HG03469 (cell line): ENCODE data around the gene CD83.
A peak's percentile ranks its signal among the peaks of the same experiment; 100 is the strongest.

Source experiments
- ATAC-seq: cut with Tn5 transposase; IDR thresholded peaks from one replicate; pipeline ENCODE4 v1.9.1; 2021; ENCODE audit warnings: mild to moderate bottlenecking, moderate library complexity, moderate number of reproducible peaks; ENCODE audit not compliant: unreplicated experiment

Gene CD83

DNA sequence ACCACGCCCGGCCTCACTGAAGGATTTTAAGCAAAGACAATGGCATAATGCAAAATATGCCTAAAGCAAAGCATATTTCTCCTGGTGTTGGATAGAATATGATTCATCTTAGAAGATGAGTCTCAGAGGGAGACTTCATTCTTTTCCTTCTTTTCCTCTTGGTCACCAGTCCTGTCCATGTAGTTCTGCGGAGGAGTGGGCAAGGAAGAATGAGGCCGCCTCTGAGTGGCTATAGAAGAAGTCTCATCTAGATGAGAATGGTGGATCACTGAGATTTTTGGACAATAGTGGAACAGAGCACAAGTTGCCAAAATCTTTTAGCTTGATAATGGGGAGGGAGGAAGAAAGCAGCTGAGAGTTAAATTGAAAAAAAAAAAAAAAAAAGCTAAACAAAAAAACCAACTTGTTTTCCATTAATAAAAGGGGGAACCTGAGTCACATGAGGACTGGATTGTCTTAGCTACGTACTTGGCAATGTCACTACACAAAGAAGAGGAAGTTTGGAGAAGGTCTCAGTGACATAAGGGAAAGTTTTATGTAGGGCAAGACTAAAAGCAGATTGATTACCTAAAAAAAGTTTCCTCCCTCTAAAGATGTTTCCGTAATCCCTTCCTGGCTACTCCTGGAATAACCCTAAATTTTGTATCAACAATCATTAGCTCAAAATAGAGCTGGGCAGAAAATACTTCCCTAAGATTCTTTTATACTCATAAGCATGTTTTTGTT is 6.0 kb downstream of the CD83 start:
- no peak for ATAC-seq

- ATAC-seq, result no peak
Measured at GRCh38 chr6:14125346-14125745, 7.8 kb downstream of the CD83 start.

- ATAC-seq, result no peak
Measured at GRCh38 chr6:14126191-14126590, 8.6 kb downstream of the CD83 start.

DNA sequence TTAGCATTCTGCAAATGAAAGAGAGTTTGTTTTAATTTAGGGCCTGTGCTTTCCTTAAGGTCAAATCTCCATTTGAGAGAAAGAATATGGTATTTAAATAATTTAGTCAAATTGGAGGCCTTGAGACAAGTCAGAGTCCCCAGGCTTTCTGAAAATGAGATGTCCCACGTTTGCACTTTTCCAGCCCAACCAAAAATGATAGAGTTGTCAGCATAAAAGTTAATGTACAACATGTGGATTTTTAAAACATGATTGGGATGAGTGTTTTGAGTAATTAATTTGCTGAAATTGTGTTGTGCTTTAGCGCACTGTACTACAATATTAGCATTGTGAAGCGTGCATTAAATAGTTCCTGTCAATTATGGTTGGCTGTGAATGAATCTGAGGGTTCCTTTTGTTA is 10.0 kb downstream of the CD83 start:
- ATAC-seq, result no peak

GRCh38 chr6:14128012-14128411 is 10.4 kb downstream of the CD83 start:
- ATAC-seq, result no peak

GRCh38 chr6:14128746-14129145 is 11.2 kb downstream of the CD83 start:
- ATAC-seq, result no peak

- no peak for ATAC-seq
Measured at GRCh38 chr6:14129575-14129974, 12.0 kb downstream of the CD83 start.

GRCh38 chr6:14130435-14131075 is 13.0 kb downstream of the CD83 start:
- ATAC-seq, result no peak

DNA sequence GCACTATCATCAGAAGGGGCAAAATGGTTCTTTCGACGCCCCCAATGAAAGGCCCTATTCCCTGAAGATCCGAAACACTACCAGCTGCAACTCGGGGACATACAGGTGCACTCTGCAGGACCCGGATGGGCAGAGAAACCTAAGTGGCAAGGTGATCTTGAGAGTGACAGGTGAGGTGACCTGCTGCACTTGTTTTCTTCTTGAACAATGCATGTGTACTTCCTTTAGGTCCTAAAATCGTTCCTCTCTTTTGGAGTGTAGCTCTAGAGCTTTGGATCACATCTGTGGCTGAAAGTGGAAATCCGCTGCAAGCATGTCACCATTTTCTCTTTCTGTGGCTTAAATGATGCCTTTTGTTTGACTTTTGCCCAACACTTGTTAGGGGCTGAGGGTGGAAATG is 14.0 kb downstream of the CD83 start:
- ATAC-seq, result no peak

- ATAC-seq, result no peak
Measured at GRCh38 chr6:14132244-14132920, 14.8 kb downstream of the CD83 start.

DNA sequence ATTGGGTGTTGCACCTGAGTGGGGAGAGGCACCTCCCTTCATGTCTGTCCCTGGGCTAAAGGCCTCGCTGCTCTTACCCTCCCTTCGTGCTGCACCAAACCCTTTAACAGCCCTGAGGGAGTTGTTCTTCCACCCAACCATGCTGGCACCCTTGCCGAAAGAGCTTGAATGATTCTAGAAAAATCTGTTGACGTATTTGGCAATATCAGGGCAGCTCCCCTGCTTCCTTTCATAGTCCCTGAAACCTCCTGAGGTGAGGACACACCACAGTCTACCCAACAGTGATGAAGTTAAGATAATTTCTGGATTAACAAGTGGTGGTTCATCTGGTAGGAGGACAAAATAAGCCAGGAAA is 15.3 kb downstream of the CD83 start:
- ATAC-seq, result no peak

DNA sequence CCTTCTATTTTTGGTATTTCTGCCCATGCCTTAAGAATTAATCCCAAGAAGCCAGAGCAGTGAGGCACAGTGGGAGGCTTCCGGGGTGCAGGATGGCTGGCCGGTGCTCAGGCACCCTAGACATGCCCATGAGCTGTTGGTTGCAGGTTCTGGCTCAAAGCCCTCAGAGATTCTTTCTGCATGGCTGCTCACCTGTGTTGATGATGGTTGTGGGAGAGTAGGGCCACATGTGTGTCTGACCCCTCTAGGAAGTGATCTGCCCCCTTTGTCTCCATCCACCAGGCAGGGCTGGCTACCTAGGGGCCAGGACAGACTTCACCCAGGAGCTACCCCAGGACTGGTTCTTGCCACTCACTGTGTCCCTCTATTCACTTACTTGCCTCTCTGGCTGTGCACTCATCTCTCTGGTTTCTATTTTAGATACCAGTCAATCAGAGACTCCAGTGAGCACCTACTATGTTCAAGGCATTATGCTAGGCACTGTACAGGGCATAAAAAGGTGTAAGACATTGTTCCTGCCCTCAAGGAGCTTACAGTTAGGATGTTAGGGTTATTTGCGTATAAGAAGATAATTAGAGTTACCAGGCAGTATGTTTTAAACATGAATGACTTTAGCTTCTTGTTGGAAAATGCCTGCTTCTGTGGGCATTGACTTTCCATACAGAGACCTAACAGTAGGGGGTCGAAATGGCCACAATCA is 16.8 kb downstream of the CD83 start:
- ATAC-seq, result no peak

- ATAC-seq, result no peak
Measured at GRCh38 chr6:14135893-14136539, 18.4 kb downstream of the CD83 start.

DNA sequence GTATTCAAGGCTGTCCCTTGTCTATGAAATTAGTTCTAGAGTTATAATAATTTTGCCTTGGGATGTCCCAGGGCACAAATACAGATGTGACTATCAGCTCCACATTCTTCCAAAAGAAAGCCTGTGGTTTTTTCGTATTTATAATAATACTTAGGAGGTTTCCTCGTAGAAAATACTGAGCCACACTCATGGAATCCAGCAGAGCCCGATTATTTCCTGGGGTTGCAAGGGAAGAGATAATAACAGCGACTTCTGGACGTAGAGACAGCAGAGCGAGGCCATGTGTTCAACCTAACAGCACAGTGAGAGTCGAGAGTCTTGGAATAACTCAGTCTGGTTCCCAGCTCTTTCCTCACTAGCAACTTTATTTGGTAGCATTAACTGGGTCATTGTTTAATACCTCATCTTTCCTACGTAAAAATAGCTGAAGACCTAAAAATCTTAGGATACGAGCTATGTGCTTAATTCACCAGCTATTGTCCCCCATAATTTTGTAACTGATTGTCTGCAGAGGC is 21.2 kb downstream of the CD83 start:
- ATAC-seq, result no peak

DNA sequence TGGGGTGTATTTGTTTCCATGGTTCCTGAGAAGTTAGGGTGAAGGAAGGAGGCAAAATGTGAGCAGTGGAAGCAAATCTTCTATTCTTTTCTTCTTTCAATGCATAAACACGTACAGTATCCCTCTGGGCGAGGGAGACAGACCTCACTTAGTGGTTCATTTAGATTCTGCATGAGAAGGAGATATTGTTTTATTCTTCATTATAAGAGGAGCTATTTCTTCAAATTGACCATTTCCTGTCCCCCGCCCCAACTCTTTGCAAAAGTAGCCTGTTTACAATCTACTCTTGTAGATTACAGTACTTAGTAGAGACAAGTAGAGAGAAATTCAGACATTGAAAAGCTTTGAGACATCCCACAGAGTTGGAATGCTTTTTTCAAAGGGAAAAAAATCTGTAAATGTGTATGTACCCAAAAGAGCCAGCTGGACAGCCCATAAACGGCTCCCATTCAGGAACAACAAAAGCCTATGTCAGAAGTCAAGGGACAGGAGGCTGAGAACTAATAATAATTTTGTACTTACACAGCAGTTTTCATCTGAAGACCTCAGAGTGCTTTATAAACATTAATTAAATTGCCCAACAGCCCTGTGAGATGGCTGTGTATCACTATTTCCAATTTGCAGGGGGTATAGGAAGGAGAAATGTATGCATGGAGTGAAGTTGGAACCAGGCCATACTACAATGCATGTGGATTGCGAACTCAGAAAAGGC is 23.9 kb downstream of the CD83 start:
- no peak for ATAC-seq

GRCh38 chr6:14142063-14142450 is 24.5 kb downstream of the CD83 start:
- no peak for ATAC-seq

DNA sequence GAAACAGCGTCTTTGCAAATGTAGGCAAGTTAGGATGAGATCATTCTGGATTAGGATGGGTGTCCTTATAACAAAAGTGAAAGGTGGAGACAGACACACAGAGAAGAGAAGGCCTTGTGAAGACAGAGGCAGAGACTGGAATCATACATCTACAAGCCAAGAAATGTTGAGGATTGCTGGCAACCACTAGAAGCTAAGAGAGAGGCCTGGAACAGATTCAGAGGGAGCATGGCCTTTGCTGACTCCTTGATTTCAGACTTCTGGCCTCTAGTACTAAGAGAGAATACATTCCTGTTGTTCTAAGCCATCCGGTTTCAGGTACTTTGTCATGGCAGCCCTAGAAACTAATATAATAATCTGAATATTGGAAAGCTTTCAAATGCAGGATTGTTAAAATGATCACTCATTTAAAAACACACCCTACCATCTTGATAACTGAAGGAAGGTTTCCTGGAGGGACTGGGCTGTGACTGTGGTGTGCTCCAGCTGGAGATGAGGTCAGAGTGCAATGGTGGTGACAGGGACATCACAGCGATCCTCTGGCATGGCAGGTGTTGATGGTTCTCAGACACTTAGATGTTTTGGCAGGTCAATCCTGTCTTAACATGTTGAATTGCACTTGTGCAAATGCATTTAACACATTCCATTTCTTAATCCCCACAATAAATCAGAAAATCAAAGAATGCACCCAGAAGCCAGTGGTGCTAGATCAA is 25.1 kb downstream of the CD83 start:
- ATAC-seq, result no peak

- ATAC-seq, result no peak
Measured at GRCh38 chr6:14143305-14143704, 25.7 kb downstream of the CD83 start.

DNA sequence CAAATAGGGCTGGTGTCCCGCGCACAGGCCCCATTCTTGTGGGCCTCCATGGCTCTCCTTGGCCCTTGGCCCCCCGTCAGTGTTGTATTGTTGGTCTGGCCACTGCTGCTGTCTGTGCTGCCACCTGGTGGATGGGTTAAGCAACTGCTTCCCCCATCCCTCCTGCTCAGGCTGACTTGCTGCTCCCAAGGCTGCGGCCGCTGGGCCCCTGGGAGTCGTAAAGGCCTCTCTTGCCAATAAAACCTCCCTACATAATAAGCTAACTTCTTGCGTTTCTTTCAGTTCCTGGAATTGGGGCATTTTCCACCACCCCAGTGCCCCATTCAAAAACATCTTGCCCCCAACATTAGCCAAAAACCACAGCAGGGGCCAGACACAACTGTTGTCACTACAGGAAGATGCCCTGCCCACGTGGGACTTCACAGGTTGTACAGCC is 27.1 kb downstream of the CD83 start:
- peak; percentile 48 for ATAC-seq
